Kidney capillary endothelial cell (primary cell): ENCODE results near the gene ACIN1.

Experiments
- DNase-seq: peaks from one replicate; pipeline ENCODE4 v3.0.0-alpha.2; 2018; ENCODE audit warnings: low spot score

The ACIN1 gene

GRCh38 chr14:23042162-23042965 is 52.6 kb downstream of the ACIN1 start, which contains the start of gene PSMB11:
Gene PSMB11 (plus strand): TSS chr14:23042212. CDS start chr14:23042226, 14 bp downstream.
- DNase-seq: no peak

GRCh38 chr14:23041729-23042128 is 53.2 kb downstream of the ACIN1 start:
- no peak for DNase-seq

GRCh38 chr14:23040100-23040499 is 54.8 kb downstream of the ACIN1 start:
- no peak for DNase-seq

GRCh38 chr14:23035303-23036144 is 59.4 kb downstream of the ACIN1 start:
- DNase-seq: no peak

GRCh38 chr14:23034498-23035302 is 60.2 kb downstream of the ACIN1 start, which contains the start of gene PSMB5:
Gene PSMB5 (minus strand): TSS chr14:23034900. CDS start chr14:23034881, 19 bp downstream.
- peak; percentile 95 for DNase-seq

GRCh38 chr14:23033801-23034497 is 61.0 kb downstream of the ACIN1 start:
- DNase-seq: no peak

- no peak for DNase-seq
Observed at GRCh38 chr14:23033251-23033727, 61.6 kb downstream of the ACIN1 start.

- DNase-seq: no peak
Observed at GRCh38 chr14:23030936-23031335, 64.0 kb downstream of the ACIN1 start.

- no peak for DNase-seq
Observed at GRCh38 chr14:23028799-23029198, 66.1 kb downstream of the ACIN1 start.

- no peak for DNase-seq
Observed at GRCh38 chr14:23025151-23025814, 69.7 kb downstream of the ACIN1 start.

- no peak for DNase-seq
Observed at GRCh38 chr14:23024612-23025075, 70.3 kb downstream of the ACIN1 start.

- no peak for DNase-seq
Observed at GRCh38 chr14:23023795-23024152, 71.2 kb downstream of the ACIN1 start.

- no peak for DNase-seq
Observed at GRCh38 chr14:23023022-23023794, 71.7 kb downstream of the ACIN1 start.

- no peak for DNase-seq
Observed at GRCh38 chr14:23021889-23022442, 73.0 kb downstream of the ACIN1 start.

GRCh38 chr14:23021434-23021833 is 73.5 kb downstream of the ACIN1 start:
- DNase-seq: no peak

- DNase-seq: no peak
Observed at GRCh38 chr14:23020143-23021128, 74.5 kb downstream of the ACIN1 start.

GRCh38 chr14:23018107-23018506 is 76.8 kb downstream of the ACIN1 start:
- no peak for DNase-seq

- DNase-seq: no peak
Observed at GRCh38 chr14:23017091-23017490, 77.8 kb downstream of the ACIN1 start.
